Tibial artery (tissue), 4 donors: Measurements from ENCODE around the gene PSMB1.

Experiments
- DNase-seq, 2 donors: peaks; one replicate each; pipeline ENCODE4 v3.0.0-alpha.2; 2019
- H3K27ac ChIP-seq, 2 donors: fragments of 200-600 bp; sonication (generic) in 1 of 2; 1 replicate in 1 of 2; 2 replicates in 1 of 2; pipeline ENCODE4 v1.5.1; 2018 to 2019; ENCODE audit warnings: mild to moderate bottlenecking in 1 of 2
- H3K27me3 ChIP-seq, 2 donors: fragments of 200-600 bp; sonication (generic) in 1 of 2; one replicate each; pipeline versions ENCODE4 v1.5.1 to v1.6.0; 2016 to 2019
- H3K36me3 ChIP-seq, 3 donors: fragments of 200-600 bp; sonication (generic) in 2 of 3; one replicate each; pipeline ENCODE4 v1.5.1; 2016 to 2019; ENCODE audit warnings: mild to moderate bottlenecking in 2 of 3
- H3K4me1 ChIP-seq, 4 donors: fragments of 200-600 bp; sonication (generic) in 2 of 4; 1 replicate in 3 of 4; 2 replicates in 1 of 4; pipeline ENCODE4 v1.5.1; 2016 to 2019
- H3K4me3 ChIP-seq, 2 donors: fragments of 200-600 bp; sonication (generic) in 1 of 2; 1 replicate in 1 of 2; 2 replicates in 1 of 2; pipeline ENCODE4 v1.5.1; 2018 to 2019; ENCODE audit warnings: mild to moderate bottlenecking in 2 of 2
- H3K9me3 ChIP-seq, 3 donors: fragments of 200-600 bp; sonication (generic) in 1 of 3; one replicate each; pipeline ENCODE4 v1.5.1; 2016 to 2019
- intact Hi-C: fragments of 100-400 bp; cut with DNase I; formaldehyde crosslinking; loops from one replicate; pipeline ENCODE4 v1.15.0; 2023; ENCODE audit warnings: low total_unique reads
- TF ChIP-seq, protein P1 (sequence below), 2 experiments: fragments of 200-600 bp in 1 of 2; fragments of 450-650 bp in 1 of 2; IDR thresholded peaks; one replicate each; pipeline ENCODE4 v1.5.1; 2017 to 2019; ENCODE audit warnings: antibody characterized with exemption in 2 of 2, mild to moderate bottlenecking in 1 of 2, moderate library complexity in 1 of 2

The PSMB1 gene

DNA sequence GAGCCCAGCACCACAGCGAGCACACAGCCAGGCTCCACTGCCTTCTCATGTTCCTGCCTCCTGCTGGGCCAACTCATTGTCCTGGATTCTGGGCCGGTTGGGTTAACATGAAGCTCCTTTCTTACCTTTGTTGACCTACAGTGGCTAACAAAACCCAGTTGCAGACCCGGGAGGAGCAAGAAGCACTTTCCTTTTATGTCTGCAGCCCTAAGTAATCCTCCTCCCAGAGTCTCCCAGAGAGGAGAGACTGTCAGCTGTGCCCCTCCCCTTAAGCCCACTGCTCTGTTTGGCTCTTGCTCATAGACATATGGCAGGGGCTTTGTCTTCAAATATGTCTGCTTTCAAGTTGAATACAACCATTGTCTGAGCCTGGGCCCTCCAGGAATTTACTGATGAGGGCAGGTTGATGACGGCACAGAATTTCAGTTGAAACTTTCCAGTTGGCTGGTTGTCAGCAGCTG lies 55.2 kb downstream of the PSMB1 start:
- Histone ChIP-seq H3K4me1 (no peaks in the 10 kb centered on the region), H3K36me3 (no peaks in the 10 kb centered on the region), H3K9me3 (peaks cover 0 to 21% (median 19%) of the 10 kb centered on the region in 3 donors), H3K4me3 (no peak overlapping the region), H3K27ac (no peak overlapping the region), H3K27me3 (peaks cover 0 to 2% of the 10 kb centered on the region in 2 donors)
- no peak for DNase-seq
- TF ChIP-seq, protein P1, sequence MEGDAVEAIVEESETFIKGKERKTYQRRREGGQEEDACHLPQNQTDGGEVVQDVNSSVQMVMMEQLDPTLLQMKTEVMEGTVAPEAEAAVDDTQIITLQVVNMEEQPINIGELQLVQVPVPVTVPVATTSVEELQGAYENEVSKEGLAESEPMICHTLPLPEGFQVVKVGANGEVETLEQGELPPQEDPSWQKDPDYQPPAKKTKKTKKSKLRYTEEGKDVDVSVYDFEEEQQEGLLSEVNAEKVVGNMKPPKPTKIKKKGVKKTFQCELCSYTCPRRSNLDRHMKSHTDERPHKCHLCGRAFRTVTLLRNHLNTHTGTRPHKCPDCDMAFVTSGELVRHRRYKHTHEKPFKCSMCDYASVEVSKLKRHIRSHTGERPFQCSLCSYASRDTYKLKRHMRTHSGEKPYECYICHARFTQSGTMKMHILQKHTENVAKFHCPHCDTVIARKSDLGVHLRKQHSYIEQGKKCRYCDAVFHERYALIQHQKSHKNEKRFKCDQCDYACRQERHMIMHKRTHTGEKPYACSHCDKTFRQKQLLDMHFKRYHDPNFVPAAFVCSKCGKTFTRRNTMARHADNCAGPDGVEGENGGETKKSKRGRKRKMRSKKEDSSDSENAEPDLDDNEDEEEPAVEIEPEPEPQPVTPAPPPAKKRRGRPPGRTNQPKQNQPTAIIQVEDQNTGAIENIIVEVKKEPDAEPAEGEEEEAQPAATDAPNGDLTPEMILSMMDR (IDR thresholded peaks at IDR 0.05): no peak
- intact Hi-C loops: no loop called here

DNA sequence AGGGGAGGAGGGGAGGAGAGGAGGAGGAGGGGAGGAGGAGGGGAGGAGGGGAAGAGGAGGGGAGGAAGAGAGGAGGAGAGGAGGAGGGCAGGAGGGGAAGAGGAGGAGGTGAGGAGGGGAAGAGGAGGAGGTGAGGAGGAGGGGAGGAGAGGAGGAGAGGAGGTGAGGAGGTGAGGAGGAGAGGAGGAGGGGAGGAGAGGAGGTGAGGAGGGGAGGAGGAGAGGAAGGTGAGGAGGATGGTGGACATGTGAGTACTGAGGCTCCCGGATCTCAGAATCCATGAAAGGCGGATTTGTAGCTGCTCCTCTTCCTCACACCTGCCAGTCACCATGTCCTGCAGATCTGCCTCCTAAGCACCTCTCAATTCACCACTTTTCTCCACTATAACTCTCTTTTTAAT lies 59.8 kb downstream of the PSMB1 start:
- no peaks in the 10 kb centered on the region for H3K9me3 ChIP-seq
- no peak overlapping the region for H3K4me3 ChIP-seq
- H3K27ac ChIP-seq: no peak overlapping the region
- DNase-seq: no peak
- TF ChIP-seq, protein P1 (IDR thresholded peaks at IDR 0.05): no peak
- H3K36me3 ChIP-seq: no peaks in the 10 kb centered on the region
- H3K4me1 ChIP-seq: no peaks in the 10 kb centered on the region
- intact Hi-C loops: no loop called here
- H3K27me3 ChIP-seq: no peaks in the 10 kb centered on the region

DNA sequence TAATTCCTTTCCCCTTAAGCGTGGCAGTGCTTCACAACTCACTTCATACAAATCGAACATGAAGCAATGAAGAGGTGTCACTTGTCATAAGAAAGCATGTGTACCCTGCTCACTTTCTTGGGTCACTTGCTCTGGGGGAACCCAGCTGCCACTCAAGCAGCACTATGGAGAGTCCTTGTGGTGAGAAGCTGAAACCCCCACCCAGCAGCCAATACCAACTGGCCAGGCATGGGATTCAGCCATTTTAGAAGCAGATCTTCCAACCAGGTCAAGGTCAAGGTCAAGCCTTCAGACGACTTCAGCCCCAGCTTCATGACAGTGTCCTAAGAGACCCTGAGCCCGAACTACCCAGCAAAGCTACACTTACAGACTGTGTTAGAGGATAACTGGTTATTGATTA lies 62.8 kb downstream of the PSMB1 start:
- Histone ChIP-seq H3K4me3 (no peak overlapping the region), H3K4me1 (no peaks in the 10 kb centered on the region), H3K36me3 (no peaks in the 10 kb centered on the region), H3K9me3 (no peaks in the 10 kb centered on the region), H3K27ac (no peak overlapping the region), H3K27me3 (no peaks in the 10 kb centered on the region)
- no peak for DNase-seq
- intact Hi-C loops: no loop called here
- TF ChIP-seq, protein P1 (IDR thresholded peaks at IDR 0.05): no peak

DNA sequence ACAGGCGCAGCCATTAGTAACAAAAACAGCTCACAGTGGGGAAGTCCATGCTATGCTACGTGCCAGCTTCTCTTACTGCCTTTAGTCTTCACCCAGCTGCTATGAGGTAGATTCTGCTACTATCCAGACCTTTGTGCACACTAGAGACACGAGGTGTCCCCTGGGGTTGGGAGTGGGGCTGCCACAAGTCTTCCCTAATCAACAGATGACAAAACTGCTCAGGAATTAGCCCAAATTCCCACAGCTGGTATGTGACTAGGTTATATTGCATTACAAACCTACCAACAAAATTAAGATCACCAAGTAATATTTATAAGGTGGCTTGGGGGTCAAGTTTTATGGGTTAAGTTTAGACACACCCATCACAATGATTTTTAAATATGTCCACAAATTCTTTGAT lies 63.3 kb downstream of the PSMB1 start:
- Histone ChIP-seq H3K27me3 (no peaks in the 10 kb centered on the region), H3K4me1 (no peaks in the 10 kb centered on the region), H3K36me3 (no peaks in the 10 kb centered on the region), H3K4me3 (no peak overlapping the region), H3K27ac (no peak overlapping the region), H3K9me3 (no peaks in the 10 kb centered on the region)
- TF ChIP-seq, protein P1 (IDR thresholded peaks at IDR 0.05): no peak
- DNase-seq: no peak
- intact Hi-C loops: no loop called here

DNA sequence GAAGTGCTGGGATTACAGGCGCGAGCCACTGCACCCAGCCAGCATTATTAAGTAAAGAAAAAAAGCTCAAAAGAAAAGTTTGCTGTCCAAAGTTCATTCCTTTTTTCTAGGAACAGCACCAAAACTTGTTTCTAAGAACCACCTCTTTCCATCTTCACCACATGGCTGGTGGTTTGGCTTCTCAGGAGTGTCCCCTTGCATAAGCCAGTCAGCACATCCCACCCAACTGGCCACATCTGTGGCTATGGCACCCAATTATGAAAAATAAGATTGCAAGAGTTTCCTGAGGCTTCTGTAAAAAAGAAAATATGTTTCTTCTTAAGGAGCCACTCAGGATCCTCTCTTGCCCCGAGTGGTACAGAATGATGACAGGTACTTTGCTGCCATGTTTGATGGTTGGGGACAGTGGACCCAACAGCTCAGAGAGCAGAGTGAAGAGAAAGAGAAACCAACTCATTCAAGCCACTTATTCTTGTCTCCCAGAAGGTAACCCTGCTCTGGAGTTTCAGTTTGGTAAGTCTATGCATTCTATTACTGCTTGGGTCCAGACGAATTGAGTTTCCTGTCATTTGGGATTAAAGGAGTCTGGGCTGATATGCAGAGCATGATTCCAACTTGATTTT lies 65.3 kb downstream of the PSMB1 start:
- intact Hi-C loops: no loop called here
- H3K9me3 ChIP-seq: no peaks in the 10 kb centered on the region
- TF ChIP-seq, protein P1 (IDR thresholded peaks at IDR 0.05): no peak

DNA sequence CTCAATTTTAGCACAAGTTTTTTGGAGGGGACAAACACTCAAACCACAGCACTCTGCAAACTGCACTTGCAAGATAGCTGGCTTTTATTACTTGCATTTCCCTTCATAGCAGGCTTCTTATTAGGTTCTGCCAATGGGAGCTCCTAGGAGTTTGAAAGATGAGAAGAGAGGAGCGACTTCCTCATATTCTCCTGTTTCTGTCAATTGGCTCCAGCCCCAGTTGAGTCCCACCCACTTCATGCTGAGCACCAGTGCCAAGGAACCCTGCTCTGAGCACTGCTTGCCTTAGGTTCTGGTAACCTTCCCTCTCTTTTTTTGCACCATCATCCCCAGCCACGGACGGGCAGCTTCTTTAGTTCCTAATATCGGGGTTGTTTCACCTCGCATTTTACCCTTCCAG lies 67.9 kb downstream of the PSMB1 start:
- TF ChIP-seq, protein P1 (IDR thresholded peaks at IDR 0.05): no peak
- H3K4me1 ChIP-seq: peaks cover 0 to 3% (median 1%) of the 10 kb centered on the region in 4 donors
- intact Hi-C loops: no loop called here
- H3K27ac ChIP-seq: no peak overlapping the region
- H3K9me3 ChIP-seq: no peaks in the 10 kb centered on the region
- no peak for DNase-seq
- H3K36me3 ChIP-seq: no peaks in the 10 kb centered on the region
- H3K27me3 ChIP-seq: no peaks in the 10 kb centered on the region
- H3K4me3 ChIP-seq: no peak overlapping the region

More for the DNA sequence above, 65.3 kb downstream of the PSMB1 start:
- Histone ChIP-seq H3K27ac (no peak overlapping the region), H3K36me3 (no peaks in the 10 kb centered on the region), H3K4me3 (no peak overlapping the region), H3K27me3 (no peaks in the 10 kb centered on the region), H3K4me1 (no peaks in the 10 kb centered on the region)
- DNase-seq: no peak
